ENCODE data around the gene SFTPD.
A peak's percentile ranks its signal among the peaks of the same experiment; 100 is the strongest.

SFTPD gene

GRCh38 chr10:79981450-79982361, 32.8 kb upstream of the SFTPD start:
- Histone ChIP-seq H4K5ac (ENCODE audit: low read length) (no peak overlapping the region), H2BK120ac (ENCODE audit: low read depth, low read length) (no peak overlapping the region), H3K27me3 (ENCODE audit: insufficient read depth, low read length, poor library complexity) (no peaks in the 10 kb centered on the region), H3K4me3 (ENCODE audit: low read length) (peak overlapping the region; percentile 62), H4K8ac (ENCODE audit: low read depth, low read length) (no peak overlapping the region), H3K18ac (ENCODE audit: low read length) (peak overlapping the region; percentile 19), H2BK15ac (replicated peaks; ENCODE audit: low read depth) (no peak overlapping the region), H3K56ac (ENCODE audit: low read length) (peak overlapping the region; percentile 96), H3K4ac (ENCODE audit: low read depth, low read length) (no peak overlapping the region), H2BK5ac (ENCODE audit: low read length) (no peak overlapping the region), H3K23ac (ENCODE audit: low read length) (no peak overlapping the region), H3K9ac (ENCODE audit: low read length) (peak overlapping the region; percentile 69), H2AK5ac (ENCODE audit: low read length) (no peak overlapping the region), H3K4me2 (ENCODE audit: low read length) (peak overlapping the region; percentile 59), H3K79me1 (ENCODE audit: low read length) (no peaks in the 10 kb centered on the region), H3K79me2 (ENCODE audit: control insufficient read depth, insufficient read depth, low read length) (no peaks in the 10 kb centered on the region), H3K4me1 (ENCODE audit: control insufficient read depth, low read depth, low read length) (peaks cover 4% of the 10 kb centered on the region), H3K36me3 (ENCODE audit: control insufficient read depth, insufficient read depth, low read length) (no peaks in the 10 kb centered on the region), H3K27ac (ENCODE audit: low read depth, low read length) (no peak overlapping the region)
- no CpG with 5 or more reads among the region's 89 CpGs for WGBS (ENCODE audit: extremely low coverage, insufficient coverage, low lambda C conversion rate)
- peak; percentile 76 for DNase-seq

- Histone ChIP-seq H3K23ac (ENCODE audit: low read length) (no peak overlapping the region), H3K79me2 (ENCODE audit: control insufficient read depth, insufficient read depth, low read length) (no peaks in the 10 kb centered on the region), H4K5ac (ENCODE audit: low read length) (no peak overlapping the region), H4K8ac (ENCODE audit: low read depth, low read length) (no peak overlapping the region), H3K36me3 (ENCODE audit: control insufficient read depth, insufficient read depth, low read length) (no peaks in the 10 kb centered on the region), H3K4me1 (ENCODE audit: control insufficient read depth, low read depth, low read length) (peaks cover 4% of the 10 kb centered on the region), H2BK120ac (ENCODE audit: low read depth, low read length) (no peak overlapping the region), H3K27me3 (ENCODE audit: insufficient read depth, low read length, poor library complexity) (no peaks in the 10 kb centered on the region), H3K79me1 (ENCODE audit: low read length) (no peaks in the 10 kb centered on the region), H3K4me2 (ENCODE audit: low read length) (no peak overlapping the region), H2AK5ac (ENCODE audit: low read length) (no peak overlapping the region), H3K4me3 (ENCODE audit: low read length) (no peak overlapping the region), H3K56ac (ENCODE audit: low read length) (no peak overlapping the region), H3K9ac (ENCODE audit: low read length) (no peak overlapping the region), H2BK15ac (replicated peaks; ENCODE audit: low read depth) (no peak overlapping the region), H3K4ac (ENCODE audit: low read depth, low read length) (no peak overlapping the region), H3K27ac (ENCODE audit: low read depth, low read length) (no peak overlapping the region), H3K18ac (ENCODE audit: low read length) (no peak overlapping the region), H2BK5ac (ENCODE audit: low read length) (no peak overlapping the region)
- WGBS (ENCODE audit: extremely low coverage, insufficient coverage, low lambda C conversion rate): no CpG with 5 or more reads among the region's 3 CpGs
- no peak for DNase-seq
Observed at GRCh38 chr10:79980711-79981110, 31.8 kb upstream of the SFTPD start.

DNA sequence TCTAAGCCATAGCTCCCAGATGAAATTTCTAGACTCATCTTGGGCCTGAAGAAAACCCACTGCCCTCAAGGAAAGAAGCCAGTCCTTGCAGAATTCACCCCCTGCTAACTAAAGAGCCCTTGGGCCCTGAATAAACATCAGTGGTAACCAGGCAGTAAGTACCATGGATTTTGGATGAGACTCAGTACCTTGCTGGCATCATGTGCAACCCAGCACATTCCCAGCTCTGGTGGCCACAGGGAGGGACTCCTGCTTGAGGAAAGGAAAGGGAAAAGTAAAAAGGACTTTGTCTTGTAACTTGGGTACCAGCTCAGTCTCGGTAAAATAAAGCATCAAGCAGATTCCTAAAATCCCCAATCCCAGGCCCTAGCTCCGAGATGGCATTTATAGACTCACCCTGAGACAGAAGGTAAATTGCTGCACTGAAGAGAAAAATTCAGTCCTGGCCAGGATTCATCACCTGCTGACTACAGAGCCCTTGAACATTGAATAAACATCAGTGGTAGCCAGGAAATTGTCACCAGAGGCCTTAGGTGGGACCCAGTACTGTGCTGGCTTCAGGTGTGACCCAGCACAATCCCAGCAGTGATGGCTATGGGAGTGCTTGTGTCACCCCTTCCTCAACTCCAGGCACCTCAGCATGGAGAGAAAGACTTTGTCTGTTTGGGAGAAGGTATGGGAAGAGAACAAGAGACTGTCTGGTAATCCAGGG, 31.2 kb upstream of the SFTPD start:
- Histone ChIP-seq H3K36me3 (ENCODE audit: control insufficient read depth, insufficient read depth, low read length) (no peaks in the 10 kb centered on the region), H3K4ac (ENCODE audit: low read depth, low read length) (no peak overlapping the region), H3K27ac (ENCODE audit: low read depth, low read length) (no peak overlapping the region), H2BK5ac (ENCODE audit: low read length) (no peak overlapping the region), H2AK5ac (ENCODE audit: low read length) (no peak overlapping the region), H2BK15ac (replicated peaks; ENCODE audit: low read depth) (no peak overlapping the region), H3K79me1 (ENCODE audit: low read length) (no peaks in the 10 kb centered on the region), H2BK120ac (ENCODE audit: low read depth, low read length) (no peak overlapping the region), H3K4me2 (ENCODE audit: low read length) (no peak overlapping the region), H3K9ac (ENCODE audit: low read length) (no peak overlapping the region), H3K4me1 (ENCODE audit: control insufficient read depth, low read depth, low read length) (peaks cover 4% of the 10 kb centered on the region), H3K79me2 (ENCODE audit: control insufficient read depth, insufficient read depth, low read length) (no peaks in the 10 kb centered on the region), H3K18ac (ENCODE audit: low read length) (no peak overlapping the region), H3K56ac (ENCODE audit: low read length) (no peak overlapping the region), H4K5ac (ENCODE audit: low read length) (no peak overlapping the region), H3K27me3 (ENCODE audit: insufficient read depth, low read length, poor library complexity) (no peaks in the 10 kb centered on the region), H3K4me3 (ENCODE audit: low read length) (no peak overlapping the region), H4K8ac (ENCODE audit: low read depth, low read length) (no peak overlapping the region), H3K23ac (ENCODE audit: low read length) (no peak overlapping the region)
- no CpG with 5 or more reads among the region's 2 CpGs for WGBS (ENCODE audit: extremely low coverage, insufficient coverage, low lambda C conversion rate)
- DNase-seq: no peak

- H2BK5ac ChIP-seq (ENCODE audit: low read length): no peak overlapping the region
- no peak overlapping the region for H4K5ac ChIP-seq (ENCODE audit: low read length)
- H3K23ac ChIP-seq (ENCODE audit: low read length): no peak overlapping the region
- H3K9ac ChIP-seq (ENCODE audit: low read length): no peak overlapping the region
- peak; percentile 32 for DNase-seq
- H3K56ac ChIP-seq (ENCODE audit: low read length): no peak overlapping the region
- H3K4ac ChIP-seq (ENCODE audit: low read depth, low read length): no peak overlapping the region
- no peaks in the 10 kb centered on the region for H3K79me1 ChIP-seq (ENCODE audit: low read length)
- no peak overlapping the region for H2BK120ac ChIP-seq (ENCODE audit: low read depth, low read length)
- no peak overlapping the region for H2AK5ac ChIP-seq (ENCODE audit: low read length)
- H4K8ac ChIP-seq (ENCODE audit: low read depth, low read length): no peak overlapping the region
- no peak overlapping the region for H2BK15ac ChIP-seq (replicated peaks; ENCODE audit: low read depth)
- no peaks in the 10 kb centered on the region for H3K79me2 ChIP-seq (ENCODE audit: control insufficient read depth, insufficient read depth, low read length)
- H3K4me1 ChIP-seq (ENCODE audit: control insufficient read depth, low read depth, low read length): peaks cover 4% of the 10 kb centered on the region
- no peaks in the 10 kb centered on the region for H3K36me3 ChIP-seq (ENCODE audit: control insufficient read depth, insufficient read depth, low read length)
- H3K27me3 ChIP-seq (ENCODE audit: insufficient read depth, low read length, poor library complexity): no peaks in the 10 kb centered on the region
- H3K27ac ChIP-seq (ENCODE audit: low read depth, low read length): no peak overlapping the region
- no CpG with 5 or more reads among the region's 3 CpGs for WGBS (ENCODE audit: extremely low coverage, insufficient coverage, low lambda C conversion rate)
- H3K4me3 ChIP-seq (ENCODE audit: low read length): no peak overlapping the region
- no peak overlapping the region for H3K4me2 ChIP-seq (ENCODE audit: low read length)
- H3K18ac ChIP-seq (ENCODE audit: low read length): no peak overlapping the region
Observed at GRCh38 chr10:79979310-79979975, 30.5 kb upstream of the SFTPD start.

DNA sequence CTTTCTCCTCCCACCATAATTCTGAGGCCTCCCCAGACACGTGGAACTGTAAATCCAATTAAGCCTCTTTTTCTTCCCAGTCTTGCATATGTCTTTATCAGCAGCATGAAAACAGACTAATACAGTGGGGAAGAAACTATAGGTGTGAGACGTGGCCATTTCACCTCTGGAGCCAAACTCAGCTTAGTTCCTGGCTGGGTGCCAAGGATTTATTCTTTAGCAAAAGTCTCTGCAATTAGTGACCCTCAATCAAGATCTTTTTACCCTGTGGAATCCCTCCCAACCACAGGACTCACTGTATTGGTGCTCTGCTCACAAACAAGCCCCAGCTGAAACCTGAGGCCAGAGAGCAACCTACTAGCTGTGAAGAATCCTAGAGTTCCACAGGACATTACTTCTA, 28.1 kb upstream of the SFTPD start:
- Histone ChIP-seq H2AK5ac (ENCODE audit: low read length) (no peak overlapping the region), H3K56ac (ENCODE audit: low read length) (no peak overlapping the region), H2BK15ac (replicated peaks; ENCODE audit: low read depth) (no peak overlapping the region), H2BK120ac (ENCODE audit: low read depth, low read length) (no peak overlapping the region), H3K27me3 (ENCODE audit: insufficient read depth, low read length, poor library complexity) (no peaks in the 10 kb centered on the region), H4K8ac (ENCODE audit: low read depth, low read length) (no peak overlapping the region), H3K4ac (ENCODE audit: low read depth, low read length) (no peak overlapping the region), H3K79me2 (ENCODE audit: control insufficient read depth, insufficient read depth, low read length) (no peaks in the 10 kb centered on the region), H3K36me3 (ENCODE audit: control insufficient read depth, insufficient read depth, low read length) (no peaks in the 10 kb centered on the region), H4K5ac (ENCODE audit: low read length) (no peak overlapping the region), H3K18ac (ENCODE audit: low read length) (no peak overlapping the region), H3K4me2 (ENCODE audit: low read length) (no peak overlapping the region), H3K9ac (ENCODE audit: low read length) (no peak overlapping the region), H3K23ac (ENCODE audit: low read length) (no peak overlapping the region), H3K4me1 (ENCODE audit: control insufficient read depth, low read depth, low read length) (peaks cover 4% of the 10 kb centered on the region), H3K79me1 (ENCODE audit: low read length) (no peaks in the 10 kb centered on the region), H2BK5ac (ENCODE audit: low read length) (no peak overlapping the region), H3K4me3 (ENCODE audit: low read length) (no peak overlapping the region), H3K27ac (ENCODE audit: low read depth, low read length) (no peak overlapping the region)
- WGBS (ENCODE audit: extremely low coverage, insufficient coverage, low lambda C conversion rate): no CpG with 5 or more reads among the region's 2 CpGs
- DNase-seq: no peak
